K562 (cell line): ENCODE data around the gene RAG2.

Source experiments
- MAFK ChIP-seq: IDR thresholded peaks from 2 replicates; pipeline ENCODE4 v1.6.1; 2011; ENCODE audit warnings: low read length, improper control_type of control experiment
- MEF2A ChIP-seq: IDR thresholded peaks from 2 replicates; pipeline ENCODE4 v1.6.1; 2011; ENCODE audit warnings: low read depth, mild to moderate bottlenecking, low read length, moderate library complexity; ENCODE audit not compliant: control insufficient read depth
- ZNF253 ChIP-seq: fragments of 250-450 bp; sonication (Bioruptor Pico); conservative IDR thresholded peaks from 2 replicates; pipeline ENCODE4 v1.6.1; 2021; ENCODE audit warnings: mild to moderate bottlenecking

DNA sequence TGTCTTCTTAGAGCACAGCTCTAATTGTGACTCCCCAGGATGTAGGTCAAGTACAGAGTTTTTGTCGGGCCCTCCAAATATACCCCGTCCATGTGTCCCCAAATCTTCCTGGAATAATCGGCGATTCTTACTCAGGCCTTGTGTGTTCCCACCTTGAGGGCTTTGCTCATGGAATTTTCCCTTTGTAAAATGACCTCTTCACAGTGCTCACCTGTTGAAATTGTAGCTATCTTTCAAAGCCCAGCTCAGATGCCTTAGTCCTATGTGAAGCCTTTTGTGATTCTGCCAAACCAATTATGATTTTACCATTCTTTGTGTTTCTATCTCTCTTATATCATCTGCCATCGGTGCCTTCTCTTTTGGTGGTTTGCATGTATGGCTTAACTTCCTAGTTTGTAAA, 30.1 kb upstream of the RAG2 start:
- no peak for TF ChIP-seq MEF2A
- TF ChIP-seq ZNF253 (CRISPR knock-in tag), result no peak
- TF ChIP-seq MAFK, result no peak
